Fibroblast of skin of left quadriceps (primary cell): ENCODE measurements around the gene CYB5B.

Source experiments
- DNase-seq, 2 experiments: peaks; one replicate each; pipeline ENCODE4 v3.0.0-alpha.2; 2013; ENCODE audit warnings: low read depth in 2 of 2

CYB5B gene

GRCh38 chr16:69444873-69445517 is 20.6 kb downstream of the CYB5B start:
- no peak for DNase-seq

- DNase-seq: peak; percentile 40 to 42
Measured at GRCh38 chr16:69448470-69449193, 24.2 kb downstream of the CYB5B start.

- no peak for DNase-seq
Measured at GRCh38 chr16:69451166-69451565, 26.7 kb downstream of the CYB5B start.

GRCh38 chr16:69453936-69454335 is 29.5 kb downstream of the CYB5B start:
- no peak for DNase-seq

GRCh38 chr16:69463876-69464275 is 39.5 kb downstream of the CYB5B start:
- no peak for DNase-seq

GRCh38 chr16:69465083-69465721 is 40.8 kb downstream of the CYB5B start:
- DNase-seq: no peak

- DNase-seq: no peak
Measured at GRCh38 chr16:69465881-69466280, 41.5 kb downstream of the CYB5B start.

GRCh38 chr16:69466547-69466946 is 42.1 kb downstream of the CYB5B start:
- DNase-seq: no peak

- no peak for DNase-seq
Measured at GRCh38 chr16:69467080-69467479, 42.7 kb downstream of the CYB5B start.

GRCh38 chr16:69467531-69468204 is 43.2 kb downstream of the CYB5B start:
- no peak for DNase-seq

- no peak for DNase-seq
Measured at GRCh38 chr16:69469807-69470561, 45.6 kb downstream of the CYB5B start.

- DNase-seq: no peak
Measured at GRCh38 chr16:69471121-69471520, 46.7 kb downstream of the CYB5B start.

- peak in 1 of 2 experiments; percentile 15 for DNase-seq
Measured at GRCh38 chr16:69474408-69474807, 50.0 kb downstream of the CYB5B start.

- peak; percentile 89 for DNase-seq
Measured at GRCh38 chr16:69476920-69477443, 52.6 kb downstream of the CYB5B start.

- no peak for DNase-seq
Measured at GRCh38 chr16:69477546-69477945, 53.1 kb downstream of the CYB5B start.

- DNase-seq: no peak
Measured at GRCh38 chr16:69478685-69479084, 54.3 kb downstream of the CYB5B start.

- DNase-seq: no peak
Measured at GRCh38 chr16:69479775-69480174, 55.4 kb downstream of the CYB5B start.

GRCh38 chr16:69481901-69482341 is 57.5 kb downstream of the CYB5B start:
- DNase-seq: no peak

GRCh38 chr16:69482410-69482991 is 58.1 kb downstream of the CYB5B start:
- DNase-seq: peak; percentile 21

- DNase-seq: peak; percentile 42 to 48
Measured at GRCh38 chr16:69483611-69484010, 59.2 kb downstream of the CYB5B start.

GRCh38 chr16:69485361-69485760 is 60.9 kb downstream of the CYB5B start:
- DNase-seq: no peak
